NCI-H524 (cell line): ENCODE data around the gene CYP2A6.
"Not testable (repeated sequence)": the region's sequence is repeated elsewhere in the genome, so short reads cannot be mapped to it uniquely, and the experiment has no call there.

Experiments
- DNase-seq, 2 experiments: peaks; one replicate each; lab custom pipeline; 2025; lab: John Stamatoyannopoulos, UW

Gene CYP2A6, protein sequence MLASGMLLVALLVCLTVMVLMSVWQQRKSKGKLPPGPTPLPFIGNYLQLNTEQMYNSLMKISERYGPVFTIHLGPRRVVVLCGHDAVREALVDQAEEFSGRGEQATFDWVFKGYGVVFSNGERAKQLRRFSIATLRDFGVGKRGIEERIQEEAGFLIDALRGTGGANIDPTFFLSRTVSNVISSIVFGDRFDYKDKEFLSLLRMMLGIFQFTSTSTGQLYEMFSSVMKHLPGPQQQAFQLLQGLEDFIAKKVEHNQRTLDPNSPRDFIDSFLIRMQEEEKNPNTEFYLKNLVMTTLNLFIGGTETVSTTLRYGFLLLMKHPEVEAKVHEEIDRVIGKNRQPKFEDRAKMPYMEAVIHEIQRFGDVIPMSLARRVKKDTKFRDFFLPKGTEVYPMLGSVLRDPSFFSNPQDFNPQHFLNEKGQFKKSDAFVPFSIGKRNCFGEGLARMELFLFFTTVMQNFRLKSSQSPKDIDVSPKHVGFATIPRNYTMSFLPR

GRCh38 chr19:40850277-40850676, at the start of gene CYP2A6:
Gene CYP2A6 (minus strand): TSS chr19:40850447. CDS start chr19:40850426, 21 bp downstream.
- DNase-seq = not testable (repeated sequence)

DNA sequence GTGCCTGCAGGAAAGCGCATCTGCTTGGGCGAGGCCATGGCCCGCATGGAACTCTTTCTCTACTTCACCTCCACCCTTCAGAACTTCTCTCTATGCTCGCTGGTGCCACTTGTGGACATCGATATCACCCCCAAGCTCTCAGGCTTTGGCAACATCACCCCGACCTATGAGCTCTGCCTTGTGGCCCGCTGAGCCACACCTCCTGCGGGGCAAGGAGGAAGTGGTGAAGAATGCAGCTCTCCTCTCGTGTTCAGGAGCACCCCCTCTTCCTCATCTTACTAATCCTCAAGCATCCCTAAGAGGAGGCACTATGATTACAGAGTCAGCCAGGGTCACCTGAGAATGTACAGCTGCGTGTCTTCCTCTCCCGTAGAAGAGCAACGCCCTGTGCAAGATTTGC, 49.7 kb upstream of the CYP2A6 start:
- not testable (repeated sequence) for DNase-seq

- DNase-seq = not testable (repeated sequence)
These were observed 46.9 kb upstream of the CYP2A6 start for GRCh38 chr19:40896843-40897789.

- DNase-seq = no peak
These were observed 46.2 kb upstream of the CYP2A6 start for GRCh38 chr19:40896418-40896796.

- no peak for DNase-seq
These were observed 42.9 kb upstream of the CYP2A6 start for GRCh38 chr19:40893112-40893511.

DNA sequence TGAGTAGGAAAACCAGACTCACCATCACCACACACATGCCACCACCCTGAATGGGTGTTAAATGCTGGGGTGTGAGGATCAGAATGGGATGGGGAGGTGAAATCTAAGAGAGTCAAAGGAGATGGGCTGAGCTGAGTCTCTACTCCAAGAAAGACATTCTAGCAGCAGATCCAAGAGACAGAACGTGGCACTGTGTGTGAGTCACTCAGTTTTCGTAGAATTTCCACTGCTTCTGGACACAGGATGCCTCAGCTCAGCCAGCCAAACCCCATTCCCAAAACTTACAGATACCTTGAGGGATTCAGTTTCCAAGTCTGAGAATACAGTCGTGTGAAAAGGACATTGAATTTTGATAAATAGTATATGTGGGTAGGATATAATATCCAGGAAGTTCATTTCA, 39.1 kb upstream of the CYP2A6 start:
- DNase-seq = no peak

DNA sequence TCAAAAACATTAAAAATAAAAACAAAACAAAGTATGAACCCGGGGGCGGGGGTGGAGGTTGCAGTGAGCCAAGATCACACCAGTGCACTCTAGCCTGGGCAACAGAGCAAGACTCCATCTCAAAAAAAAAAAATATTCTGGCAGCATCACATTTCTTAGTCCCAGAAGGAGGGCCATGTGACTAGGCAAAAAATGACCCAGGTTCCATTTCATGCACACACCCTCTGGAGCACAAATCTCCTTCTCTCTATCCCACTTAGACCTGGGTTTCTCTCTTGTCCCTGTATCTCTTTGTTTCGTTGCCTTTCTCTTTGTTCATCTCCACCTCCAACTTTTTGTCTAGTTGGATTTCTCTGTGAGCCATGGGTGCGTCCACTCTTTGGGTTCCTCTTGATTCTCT, 37.9 kb upstream of the CYP2A6 start:
- no peak for DNase-seq

DNA sequence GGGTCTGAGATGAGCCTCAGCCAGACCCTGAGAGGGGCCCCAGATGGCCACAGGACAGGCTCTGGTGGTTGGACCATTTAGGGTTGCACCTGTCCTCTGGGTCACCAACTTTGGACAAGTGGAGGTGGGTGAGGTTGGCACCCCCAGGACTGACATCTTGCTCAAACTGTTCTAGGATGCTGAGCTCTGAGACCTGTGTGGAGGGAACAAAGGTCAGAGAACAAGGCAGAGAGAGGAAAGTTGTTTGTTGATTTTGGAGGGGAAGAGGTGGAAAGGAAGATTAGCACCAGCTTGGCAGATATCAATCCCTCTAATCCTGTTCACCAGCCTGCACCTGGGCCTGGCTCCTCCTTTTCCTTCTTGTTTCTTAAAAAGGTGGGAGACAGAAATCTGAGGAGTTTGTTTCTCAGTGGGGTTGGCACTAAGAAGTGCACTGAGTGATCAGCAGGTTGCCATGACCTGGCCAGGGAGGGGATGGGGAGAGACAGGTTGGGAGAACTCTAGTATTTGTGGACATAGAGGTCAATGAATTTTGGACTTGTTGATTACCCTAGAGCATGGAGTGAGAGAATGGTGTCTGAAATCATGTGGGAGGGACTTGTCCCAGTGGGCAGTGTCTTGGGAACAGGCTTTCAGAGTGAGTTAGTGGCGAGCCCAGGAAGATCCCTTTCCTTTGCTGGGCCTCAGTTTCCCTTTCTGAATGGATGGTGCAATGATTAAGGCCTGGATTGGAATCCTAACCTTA, 34.1 kb upstream of the CYP2A6 start:
- DNase-seq = not testable (repeated sequence)

- DNase-seq = not testable (repeated sequence)
These were observed 31.8 kb upstream of the CYP2A6 start, which contains the start of gene CYP2A7 for GRCh38 chr19:40882062-40882461. Gene CYP2A7 (minus strand): TSS chr19:40882231. CDS start chr19:40882210, 21 bp downstream.

DNA sequence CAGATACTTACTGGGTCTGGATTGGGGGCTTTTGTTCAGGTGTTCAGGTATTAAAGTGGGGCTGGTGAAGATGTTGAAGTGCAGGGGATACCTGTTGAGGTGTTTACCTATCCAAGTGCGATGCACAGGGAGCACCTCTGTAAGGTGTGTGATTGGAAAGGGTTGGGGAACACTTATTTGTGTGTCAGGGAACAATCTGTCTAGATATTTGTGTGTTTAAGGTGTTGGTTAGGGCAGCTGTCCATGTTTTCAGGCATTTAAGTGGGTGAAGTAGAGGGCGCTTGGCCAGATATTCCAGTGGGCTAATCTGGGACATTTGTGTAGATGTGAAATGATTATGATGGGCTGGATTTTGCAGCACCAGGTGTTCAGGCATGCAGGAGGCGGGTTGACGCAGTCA, 29.1 kb upstream of the CYP2A6 start:
- DNase-seq = not testable (repeated sequence)

- not testable (repeated sequence) for DNase-seq
These were observed 25.3 kb upstream of the CYP2A6 start for GRCh38 chr19:40875526-40875951.

- DNase-seq = not testable (repeated sequence)
These were observed 24.6 kb upstream of the CYP2A6 start for GRCh38 chr19:40874874-40875273.

- DNase-seq = not testable (repeated sequence)
These were observed 23.6 kb upstream of the CYP2A6 start for GRCh38 chr19:40873873-40874272.

DNA sequence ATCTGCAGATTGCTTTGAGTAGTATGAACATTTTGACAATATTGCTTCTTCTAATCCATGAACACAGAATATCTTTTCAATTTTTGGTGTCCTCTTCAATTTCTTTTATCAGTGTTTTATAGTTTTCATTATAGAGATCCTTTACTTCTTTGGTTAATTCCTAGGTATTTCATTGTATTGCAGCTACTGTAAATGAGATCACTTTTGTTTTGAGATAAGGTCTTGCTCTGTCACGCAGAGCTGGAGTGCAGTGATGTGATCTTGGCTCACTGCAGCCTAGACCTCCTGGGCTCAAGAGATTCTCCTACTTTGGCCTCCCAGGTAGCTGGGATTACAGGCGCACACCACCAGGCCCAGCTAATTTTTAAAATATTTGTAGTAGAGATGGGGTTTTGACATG, 22.0 kb upstream of the CYP2A6 start:
- DNase-seq = no peak

DNA sequence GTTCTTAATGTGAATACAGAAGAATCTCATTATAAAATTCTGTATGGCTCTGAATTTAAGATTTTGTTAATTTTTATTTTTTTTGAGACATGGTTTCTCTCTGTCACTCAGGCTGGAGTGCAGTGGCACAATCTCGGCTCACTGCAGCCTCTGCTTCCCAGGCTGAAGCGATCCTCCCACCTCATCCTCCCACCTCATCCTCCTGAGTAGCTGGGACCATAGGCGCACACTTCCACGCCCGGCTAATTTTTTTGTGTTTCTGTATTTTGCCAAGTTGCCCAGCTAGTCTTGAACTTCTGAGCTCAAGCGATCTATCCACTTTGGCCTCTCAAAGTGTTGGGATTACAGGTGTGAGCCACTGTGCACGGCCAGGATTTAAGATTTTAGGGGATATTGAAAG, 17.5 kb upstream of the CYP2A6 start:
- no peak for DNase-seq

- not testable (repeated sequence) for DNase-seq
These were observed 14.7 kb upstream of the CYP2A6 start for GRCh38 chr19:40864739-40865496.

DNA sequence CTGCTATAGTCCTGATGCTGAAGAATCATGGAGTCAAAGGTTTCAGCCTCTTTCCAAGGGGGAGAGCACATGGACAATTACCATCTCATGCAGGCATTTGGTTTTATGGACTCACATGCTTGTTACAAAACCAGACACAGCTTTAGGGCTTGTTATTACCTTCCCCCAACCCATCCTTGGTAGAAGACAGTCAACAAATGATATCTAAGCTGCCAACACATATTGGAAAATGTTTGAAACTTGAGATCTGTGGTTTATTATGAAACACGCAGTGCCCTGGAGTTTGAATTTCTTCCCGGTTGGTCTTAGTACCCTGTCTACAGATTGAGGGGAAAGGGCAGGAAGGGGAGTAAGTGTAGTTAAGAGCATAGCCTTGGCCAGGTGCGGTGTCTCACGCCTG, 12.5 kb upstream of the CYP2A6 start:
- no peak for DNase-seq

DNA sequence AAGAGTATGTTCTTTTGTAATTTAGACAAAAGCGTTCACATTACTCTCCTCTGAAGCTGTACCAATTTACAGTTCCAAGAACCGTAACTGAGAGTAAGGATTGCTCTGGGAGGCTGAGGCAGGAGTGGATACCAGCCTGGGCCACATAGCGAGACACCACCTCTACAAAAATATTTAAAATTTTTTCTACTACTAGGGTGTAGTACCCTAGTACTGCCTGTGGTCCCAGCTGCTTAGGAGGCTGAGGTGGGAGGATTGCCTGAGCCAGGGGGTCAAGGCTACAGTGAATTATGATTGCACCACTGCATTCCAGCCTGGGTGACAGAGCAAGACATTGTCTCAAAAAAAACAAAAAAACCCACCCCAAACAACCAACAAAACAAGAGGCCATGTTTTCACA, 12.1 kb upstream of the CYP2A6 start:
- no peak for DNase-seq

DNA sequence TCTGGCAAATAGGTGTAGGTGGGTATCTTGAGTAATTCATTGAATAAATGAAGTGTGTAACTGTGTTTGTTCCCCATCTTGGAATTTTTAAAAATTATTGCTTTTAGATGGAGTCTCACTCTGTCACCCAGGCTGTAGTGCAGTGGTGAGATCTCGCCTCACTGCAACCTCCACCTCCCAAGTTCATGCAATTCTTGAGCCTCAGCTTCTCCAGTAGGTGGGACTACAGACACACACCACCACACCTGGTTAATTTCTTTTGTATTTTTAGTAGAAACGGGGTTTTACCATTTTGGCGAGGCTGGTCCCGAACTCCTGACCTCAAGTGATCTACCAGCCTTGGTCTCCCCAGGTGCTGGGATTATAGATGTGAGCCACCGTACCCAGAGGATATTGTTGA, 7.9 kb upstream of the CYP2A6 start:
- no peak for DNase-seq

DNA sequence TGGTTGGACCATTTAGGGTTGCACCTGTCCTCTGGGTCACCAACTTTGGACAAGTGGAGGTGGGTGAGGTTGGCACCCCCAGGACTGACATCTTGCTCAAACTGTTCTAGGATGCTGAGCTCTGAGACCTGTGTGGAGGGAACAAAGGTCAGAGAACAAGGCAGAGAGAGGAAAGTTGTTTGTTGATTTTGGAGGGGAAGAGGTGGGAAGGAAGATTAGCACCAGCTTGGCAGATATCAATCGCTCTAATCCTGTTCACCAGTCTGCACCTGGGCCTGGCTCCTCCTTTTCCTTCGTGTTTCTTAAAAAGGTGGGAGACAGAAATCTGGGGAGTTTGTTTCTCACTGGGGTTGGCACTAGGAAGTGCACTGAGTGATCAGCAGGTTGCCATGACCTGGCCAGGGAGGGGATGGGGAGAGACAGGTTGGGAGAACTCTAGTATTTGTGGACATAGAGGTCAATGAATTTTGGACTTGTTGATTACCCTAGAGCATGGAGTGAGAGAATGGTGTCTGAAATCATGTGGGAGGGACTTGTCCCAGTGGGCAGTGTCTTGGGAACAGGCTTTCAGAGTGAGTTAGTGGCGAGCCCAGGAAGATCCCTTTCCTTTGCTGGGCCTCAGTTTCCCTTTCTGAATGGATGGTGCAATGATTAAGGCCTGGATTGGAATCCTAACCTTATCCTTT, 2.4 kb upstream of the CYP2A6 start:
- not testable (repeated sequence) for DNase-seq
